Activated CD4-positive, alpha-beta memory T cell treated with anti-CD3 and anti-CD28 coated beads, Interleukin-2, amount 10 ng/mL, durations not matched to agents 7 days and 5 days (primary cell): Measurements from ENCODE around the gene BCAN. TPM values are rescaled to one million over a fixed set of nuclear protein-coding genes. Genes with fewer than 3 reads are reported as not detected.

Source experiments
- CTCF ChIA-PET: fragments of 350-600 bp; sonication (Branson Sonifier 250); formaldehyde crosslinking; loops from one replicate; lab custom pipeline; 2021; ENCODE audit warnings: antibody characterized with exemption, inconsistent platforms; lab: Charles Lee
- POLR2A ChIA-PET: fragments of 350-600 bp; sonication (Branson Sonifier 250); formaldehyde crosslinking; loops from one replicate; lab custom pipeline; 2021; ENCODE audit warnings: antibody characterized with exemption; lab: Charles Lee
- DNase-seq: peaks from one replicate; pipeline ENCODE4 v3.0.0-alpha.2; 2020
- H3K27ac Mint-ChIP-seq: one replicate; pipeline ENCODE4 v1.8.0; 2021; ENCODE audit warnings: mild to moderate bottlenecking, mixed read lengths
- H3K27me3 Mint-ChIP-seq: one replicate; pipeline ENCODE4 v1.8.0; 2021; ENCODE audit warnings: mixed read lengths
- H3K36me3 Mint-ChIP-seq: one replicate; pipeline ENCODE4 v1.8.0; 2021; ENCODE audit warnings: low read depth, mixed read lengths
- H3K4me1 Mint-ChIP-seq: one replicate; pipeline ENCODE4 v1.8.0; 2021; ENCODE audit warnings: mixed read lengths
- H3K4me3 Mint-ChIP-seq: one replicate; pipeline ENCODE4 v1.8.0; 2021; ENCODE audit warnings: mild to moderate bottlenecking, mixed read lengths
- H3K9me3 Mint-ChIP-seq: one replicate; pipeline ENCODE4 v1.8.0; 2021; ENCODE audit warnings: mixed read lengths
- total RNA-seq, 2 experiments: library from RNA; stranded (reverse); gene quantifications; one replicate each; pipeline ENCODE4 v1.2.3, GENCODE V29; 2021

BCAN gene
- total RNA-seq, 2 experiments from 2014 or later: not detected

- POLR2A ChIA-PET: no interaction called here
- CTCF ChIA-PET: interaction anchor here (0.7 to 10.7 kb wide), 3 partner anchors 11 to 148 kb away, joined by 3 to 109 read pairs (median 4); no protein-coding TSS in a partner anchor
- H3K36me3 Mint-ChIP-seq: no peaks in the 10 kb centered on the region
- H3K4me1 Mint-ChIP-seq: peaks cover 9% of the 10 kb centered on the region
- no peak overlapping the region for H3K4me3 Mint-ChIP-seq
- DNase-seq: no peak
- no peak overlapping the region for H3K27ac Mint-ChIP-seq
- peaks cover 35% of the 10 kb centered on the region for H3K27me3 Mint-ChIP-seq
- H3K9me3 Mint-ChIP-seq: no peaks in the 10 kb centered on the region
Observed at GRCh38 chr1:156700736-156701531, 59.0 kb downstream of the BCAN start.

- POLR2A ChIA-PET: no interaction called here
- peaks cover 38% of the 10 kb centered on the region for H3K27me3 Mint-ChIP-seq
- no peaks in the 10 kb centered on the region for H3K9me3 Mint-ChIP-seq
- no peaks in the 10 kb centered on the region for H3K36me3 Mint-ChIP-seq
- CTCF ChIA-PET: interaction anchor here (1.2 to 10.7 kb wide), 5 partner anchors 13 to 122 kb away, joined by 3 to 109 read pairs (median 5); partner anchors contain the start of genes ISG20L2 and METTL25B
- H3K27ac Mint-ChIP-seq: no peak overlapping the region
- H3K4me1 Mint-ChIP-seq: peaks cover 21% of the 10 kb centered on the region
- no peak overlapping the region for H3K4me3 Mint-ChIP-seq
- DNase-seq: no peak
Observed at GRCh38 chr1:156703336-156703735, 61.4 kb downstream of the BCAN start.

GRCh38 chr1:156703741-156704140 is 61.8 kb downstream of the BCAN start:
- Mint-ChIP-seq H3K4me1 (peaks cover 21% of the 10 kb centered on the region), H3K36me3 (no peaks in the 10 kb centered on the region)

DNA sequence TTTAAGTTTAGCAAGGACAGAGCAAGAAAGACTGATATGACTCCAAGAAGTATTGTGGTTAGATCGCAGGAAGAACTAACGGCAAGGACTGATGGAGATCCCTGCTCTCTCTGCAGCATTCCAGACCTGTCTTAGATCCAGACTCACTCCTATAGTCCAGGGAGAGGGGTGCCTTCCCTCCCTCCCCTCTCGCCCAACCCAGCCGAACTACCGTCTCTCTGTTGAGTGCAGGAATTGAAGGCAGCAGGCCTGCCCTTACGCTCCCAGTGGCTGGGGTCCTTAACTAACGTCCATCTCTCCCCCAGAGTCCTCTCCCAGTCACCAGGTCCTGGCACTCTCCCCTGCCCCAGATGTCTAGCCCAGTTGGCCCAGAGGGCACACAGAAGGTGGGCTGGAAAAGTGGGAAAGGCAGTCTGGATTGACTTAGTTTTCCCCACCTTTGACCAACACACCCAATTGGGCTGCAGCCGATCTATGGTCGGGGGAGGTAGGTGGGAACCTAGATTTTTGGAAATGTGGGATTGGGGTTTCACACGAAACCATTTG is 62.3 kb downstream of the BCAN start:
- POLR2A ChIA-PET: interaction anchor here (2.1 to 3.3 kb wide), 2 partner anchors 14 to 43 kb away, joined by 4 to 11 read pairs; no protein-coding TSS in a partner anchor
- H3K36me3 Mint-ChIP-seq: no peaks in the 10 kb centered on the region
- no peaks in the 10 kb centered on the region for H3K9me3 Mint-ChIP-seq
- DNase-seq: no peak
- CTCF ChIA-PET: interaction anchor here (1.2 to 10.7 kb wide), 3 partner anchors 14 to 24 kb away, joined by 5 to 109 read pairs (median 6); partner anchors contain the start of genes ISG20L2 and METTL25B
- no peak overlapping the region for H3K4me3 Mint-ChIP-seq
- H3K27ac Mint-ChIP-seq: no peak overlapping the region
- peaks cover 38% of the 10 kb centered on the region for H3K27me3 Mint-ChIP-seq
- H3K4me1 Mint-ChIP-seq: peaks cover 21% of the 10 kb centered on the region

More at GRCh38 chr1:156703741-156704140, 61.8 kb downstream of the BCAN start:
- POLR2A ChIA-PET: interaction anchor here (3.3 kb wide), 1 partner anchor 13 kb away, joined by 11 read pairs; no protein-coding TSS in a partner anchor
- CTCF ChIA-PET: interaction anchor here (1.2 to 10.7 kb wide), 4 partner anchors 14 to 42 kb away, joined by 3 to 109 read pairs (median 6); partner anchors contain the start of genes ISG20L2 and METTL25B
- DNase-seq: no peak
- Mint-ChIP-seq H3K27ac (no peak overlapping the region), H3K27me3 (peaks cover 38% of the 10 kb centered on the region), H3K9me3 (no peaks in the 10 kb centered on the region), H3K4me3 (no peak overlapping the region)

GRCh38 chr1:156704930-156705320 is 63.0 kb downstream of the BCAN start:
- Mint-ChIP-seq H3K4me1 (peaks cover 21% of the 10 kb centered on the region), H3K4me3 (no peak overlapping the region), H3K36me3 (no peaks in the 10 kb centered on the region), H3K9me3 (no peaks in the 10 kb centered on the region), H3K27ac (no peak overlapping the region), H3K27me3 (peaks cover 38% of the 10 kb centered on the region)
- ChIA-PET CTCF (interaction anchor here (1.3 to 10.7 kb wide), 7 partner anchors 11 to 155 kb away, joined by 6 to 109 read pairs (median 14); partner anchors contain the start of genes INSRR and NTRK1), POLR2A (interaction anchor here (1.3 to 3.3 kb wide), 3 partner anchors 14 to 47 kb away, joined by 3 to 11 read pairs (median 4); partner anchors contain the start of gene HDGF)
- peak; percentile 21 for DNase-seq

GRCh38 chr1:156705321-156705917 is 63.5 kb downstream of the BCAN start, which contains the start of gene CRABP2:
Gene CRABP2, minus strand, starts transcription at chr1:156705583. Its CDS starts 137 bp downstream, at chr1:156705446.
- Mint-ChIP-seq H3K27me3 (peaks cover 38% of the 10 kb centered on the region), H3K36me3 (no peaks in the 10 kb centered on the region), H3K27ac (no peak within 1 kb of the TSS), H3K4me1 (peaks cover 21% of the 10 kb centered on the region), H3K9me3 (no peaks in the 10 kb centered on the region), H3K4me3 (peak within 1 kb of the TSS; percentile 70)
- POLR2A ChIA-PET: interaction anchor here (1.3 to 3.3 kb wide), 6 partner anchors 15 to 46 kb away, joined by 3 to 11 read pairs (median 5); partner anchors contain the start of gene HDGF
- CTCF ChIA-PET: interaction anchor here (0.7 to 10.7 kb wide), 14 partner anchors 10 to 206 kb away, joined by 3 to 109 read pairs (median 8); partner anchors contain the start of genes INSRR, NES, NTRK1 and PEAR1
- no peak for DNase-seq

DNA sequence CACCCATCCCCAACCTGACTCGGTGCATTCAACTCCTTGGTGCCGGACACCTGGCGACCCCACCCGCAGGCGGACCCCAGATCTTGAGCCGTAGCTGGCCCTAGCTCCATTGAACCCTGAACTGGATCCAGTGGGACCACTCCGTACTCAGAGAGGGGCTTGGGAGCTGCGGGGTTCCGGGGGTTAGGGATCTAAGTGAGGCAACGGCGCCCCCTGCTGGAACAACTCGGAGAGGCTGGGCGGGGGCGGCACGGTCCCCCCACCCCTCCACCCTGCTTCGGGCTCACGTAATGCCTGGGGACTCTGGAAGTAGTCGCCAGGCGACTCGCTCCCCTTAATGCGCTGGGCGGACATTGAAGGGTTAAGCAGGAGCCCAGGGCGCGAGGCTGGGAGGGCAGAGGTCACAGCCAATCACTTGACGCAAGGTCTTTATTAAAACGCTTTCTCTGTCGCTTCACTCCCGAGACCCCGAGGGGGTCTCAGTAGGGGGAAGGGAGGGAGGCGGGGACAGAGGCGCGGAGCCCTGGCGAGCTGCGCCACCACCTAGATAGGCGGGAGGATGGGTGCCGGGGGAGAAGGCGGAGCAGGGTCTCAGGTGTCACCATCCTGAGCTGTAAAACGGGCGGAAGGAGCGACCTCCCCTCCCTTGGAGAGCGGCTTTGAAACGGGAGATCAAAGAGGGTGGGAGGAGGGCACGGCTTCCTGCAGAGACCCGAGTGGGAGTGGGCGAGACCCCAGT is 64.2 kb downstream of the BCAN start:
- CTCF ChIA-PET: interaction anchor here (0.6 to 10.7 kb wide), 17 partner anchors 10 to 205 kb away, joined by 3 to 109 read pairs (median 7); partner anchors contain the start of genes INSRR, MRPL24, NES and NTRK1
- DNase-seq: peak; percentile 69
- no peaks in the 10 kb centered on the region for H3K9me3 Mint-ChIP-seq
- POLR2A ChIA-PET: interaction anchor here (0.6 to 3.3 kb wide), 10 partner anchors 9 to 46 kb away, joined by 3 to 11 read pairs (median 4); partner anchors contain the start of genes HDGF, ISG20L2 and METTL25B
- no peak overlapping the region for H3K27ac Mint-ChIP-seq
- H3K4me3 Mint-ChIP-seq: peak overlapping the region; percentile 70
- H3K36me3 Mint-ChIP-seq: no peaks in the 10 kb centered on the region
- H3K4me1 Mint-ChIP-seq: peaks cover 21% of the 10 kb centered on the region
- H3K27me3 Mint-ChIP-seq: peaks cover 38% of the 10 kb centered on the region

GRCh38 chr1:156706657-156707416 is 64.9 kb downstream of the BCAN start:
- CTCF ChIA-PET: interaction anchor here (0.6 to 10.7 kb wide), 14 partner anchors 9 to 186 kb away, joined by 3 to 109 read pairs (median 8); partner anchors contain the start of genes INSRR, MRPL24, NES and NTRK1
- POLR2A ChIA-PET: interaction anchor here (0.6 to 3.3 kb wide), 11 partner anchors 9 to 45 kb away, joined by 3 to 11 read pairs (median 5); partner anchors contain the start of genes HDGF, ISG20L2 and METTL25B

DNA sequence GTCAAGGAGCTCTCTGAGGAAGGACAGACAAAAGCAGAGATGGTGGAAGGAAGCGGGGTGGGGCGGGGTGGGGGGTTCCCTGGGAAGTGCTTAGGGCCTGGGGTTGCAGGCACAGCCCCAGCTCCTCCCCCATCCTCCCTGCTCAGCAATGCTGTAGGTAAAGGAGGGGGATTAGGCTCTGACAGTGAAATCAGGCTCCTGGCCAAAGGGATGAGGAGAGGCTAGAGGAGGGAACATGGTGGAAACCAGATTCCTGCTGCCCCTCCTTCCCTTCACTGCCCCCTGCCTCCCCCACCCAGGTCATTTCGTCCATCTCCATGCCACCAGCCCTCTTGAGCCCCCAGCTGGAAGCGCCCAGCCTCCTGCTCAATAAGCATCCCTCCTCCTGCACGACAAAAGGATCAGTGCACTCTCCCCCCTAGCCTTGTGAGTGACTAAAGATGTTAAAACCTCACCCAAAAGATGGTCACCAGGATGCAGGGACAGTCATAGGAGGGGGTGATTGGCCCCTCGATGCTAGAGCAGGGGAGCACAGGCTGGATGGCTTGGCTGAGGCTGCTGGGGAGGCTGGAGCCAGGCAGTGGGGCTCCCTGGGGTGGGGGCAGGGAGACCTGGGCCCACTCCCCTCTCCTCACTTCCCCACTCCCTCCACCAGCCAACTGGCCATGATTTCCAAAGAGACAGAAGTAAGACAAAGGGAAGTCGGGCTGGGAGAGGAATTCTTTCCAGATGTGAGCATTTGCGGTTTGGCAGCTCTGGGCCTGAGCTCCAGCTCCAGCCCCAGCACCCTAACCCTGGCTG is 65.7 kb downstream of the BCAN start:
- Mint-ChIP-seq H3K9me3 (no peaks in the 10 kb centered on the region), H3K27me3 (peaks cover 38% of the 10 kb centered on the region), H3K4me3 (no peak overlapping the region), H3K27ac (no peak overlapping the region), H3K4me1 (peaks cover 21% of the 10 kb centered on the region), H3K36me3 (no peaks in the 10 kb centered on the region)
- CTCF ChIA-PET: interaction anchor here (1.0 to 10.7 kb wide), 10 partner anchors 8 to 185 kb away, joined by 3 to 109 read pairs (median 14); partner anchors contain the start of genes INSRR, NTRK1 and PEAR1
- no peak for DNase-seq
- POLR2A ChIA-PET: interaction anchor here (0.9 to 2.1 kb wide), 6 partner anchors 17 to 46 kb away, joined by 3 to 6 read pairs (median 5); partner anchors contain the start of genes ISG20L2 and METTL25B

More at GRCh38 chr1:156706657-156707416, 64.9 kb downstream of the BCAN start:
- Mint-ChIP-seq H3K9me3 (no peaks in the 10 kb centered on the region), H3K36me3 (no peaks in the 10 kb centered on the region), H3K27ac (no peak overlapping the region), H3K4me3 (peak overlapping the region; percentile 70), H3K4me1 (peaks cover 21% of the 10 kb centered on the region), H3K27me3 (peaks cover 38% of the 10 kb centered on the region)
- no peak for DNase-seq

GRCh38 chr1:156708218-156708661 is 66.3 kb downstream of the BCAN start:
- CTCF ChIA-PET: interaction anchor here (1.0 to 4.6 kb wide), 5 partner anchors 18 to 152 kb away, joined by 3 to 34 read pairs (median 3); partner anchors contain the start of genes INSRR and NTRK1
- Mint-ChIP-seq H3K4me1 (peaks cover 21% of the 10 kb centered on the region), H3K4me3 (no peak overlapping the region)

More at GRCh38 chr1:156708218-156708661, 66.3 kb downstream of the BCAN start:
- Mint-ChIP-seq H3K9me3 (no peaks in the 10 kb centered on the region), H3K36me3 (no peaks in the 10 kb centered on the region), H3K27me3 (peaks cover 35% of the 10 kb centered on the region), H3K27ac (no peak overlapping the region)
- no peak for DNase-seq
- POLR2A ChIA-PET: interaction anchor here (1.0 to 1.8 kb wide), 4 partner anchors 18 to 48 kb away, joined by 3 to 6 read pairs (median 4); partner anchors contain the start of genes ISG20L2 and METTL25B
